Measurements from ENCODE around the gene RGS17.
A peak's percentile ranks its signal among the peaks of the same experiment; 100 is the strongest.

RGS17 gene

DNA sequence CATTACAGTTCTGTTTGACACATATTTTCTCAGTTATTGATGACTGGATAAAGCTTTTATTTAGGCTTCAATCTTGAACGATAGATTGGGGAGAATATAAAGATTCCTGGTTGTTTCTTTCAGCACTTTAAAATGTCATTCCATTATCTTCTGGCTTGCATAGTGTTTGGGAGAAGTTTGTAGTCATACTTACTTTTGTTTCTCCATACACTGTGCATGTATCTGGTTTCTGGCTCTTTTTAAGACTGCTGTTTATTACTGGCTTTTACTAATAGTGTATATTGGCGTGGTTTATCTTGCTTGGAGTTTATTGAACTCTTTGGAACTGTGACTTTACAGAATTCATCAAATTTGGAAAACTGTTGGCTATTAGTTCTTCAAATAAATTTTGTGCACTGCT lies 49.2 kb downstream of the RGS17 start:
- Histone ChIP-seq H3K4me1 (peaks cover 0 to 17% (median under 1%) of the 10 kb centered on the region in 10 experiments; a peak in 8 of 20 replicates), H3K9ac (no peak overlapping the region)

DNA sequence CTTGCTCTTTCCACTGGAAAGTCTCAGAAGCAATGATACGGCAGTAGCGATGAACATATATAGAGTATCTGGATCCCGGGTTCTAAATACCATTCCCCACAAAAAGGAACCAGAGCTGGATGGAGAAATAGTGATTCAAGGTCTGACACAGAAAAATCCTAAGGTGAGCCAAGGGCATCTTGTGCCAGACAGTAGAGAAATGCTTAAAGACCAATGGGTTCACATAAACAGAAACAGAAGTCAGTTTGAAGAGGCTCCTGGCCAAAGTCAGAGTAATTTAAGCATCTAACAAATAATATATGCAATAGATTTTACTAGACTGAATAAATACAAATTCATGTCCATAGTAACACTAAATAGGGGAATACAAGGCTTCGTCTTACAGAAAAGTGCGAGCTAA lies 54.7 kb downstream of the RGS17 start:
- no peaks in the 10 kb centered on the region for H4K20me1 ChIP-seq
- H3K4me2 ChIP-seq: no peak overlapping the region
- no peaks in the 10 kb centered on the region for H3K36me3 ChIP-seq
- no peak overlapping the region for H3K27ac ChIP-seq
- no peak overlapping the region for H3K9ac ChIP-seq
- no peak overlapping the region for H3K4me3 ChIP-seq
- TF ChIP-seq Cebpa-rat (IDR thresholded peaks at IDR 0.05): no peak
- no peaks in the 10 kb centered on the region for H3K27me3 ChIP-seq
- no peaks in the 10 kb centered on the region for H3K9me3 ChIP-seq (replicated peaks in 1 of 11)
- peaks cover 0 to 20% (median 6%) of the 10 kb centered on the region in 10 experiments; a peak in 10 of 20 replicates for H3K4me1 ChIP-seq

More for the DNA sequence above, 49.2 kb downstream of the RGS17 start:
- Histone ChIP-seq H3K9me3 (replicated peaks in 1 of 11) (no peaks in the 10 kb centered on the region), H4K20me1 (no peaks in the 10 kb centered on the region), H3K27me3 (no peaks in the 10 kb centered on the region), H3K4me2 (no peak overlapping the region), H3K4me3 (no peak overlapping the region), H3K27ac (no peak overlapping the region), H3K36me3 (no peaks in the 10 kb centered on the region)
- no peak for TF ChIP-seq Cebpa-rat (IDR thresholded peaks at IDR 0.05)

DNA sequence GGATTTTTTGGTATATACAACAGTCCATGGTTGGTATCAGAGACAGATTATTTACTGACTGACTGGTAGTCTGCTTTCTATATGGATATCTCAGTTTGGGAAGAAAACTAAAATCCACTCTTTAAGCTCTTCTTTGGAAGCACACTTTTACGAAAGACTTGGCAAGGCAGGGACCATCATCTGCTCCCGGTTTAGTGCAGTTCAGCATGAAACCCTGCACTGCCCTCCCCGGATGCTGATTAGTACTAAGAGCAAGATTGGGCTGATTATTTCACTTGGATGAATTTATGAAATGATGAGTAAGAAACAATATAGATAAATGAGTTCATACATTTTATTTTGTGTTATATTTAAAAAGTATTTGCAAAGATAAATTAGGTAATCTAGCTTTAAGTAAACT lies 56.3 kb downstream of the RGS17 start:
- Histone ChIP-seq H3K27ac (peak overlapping the region in 2 of 11 experiments; percentile 36 to 52; a peak in 3 of 22 replicates), H3K4me3 (no peak overlapping the region), H3K9ac (no peak overlapping the region), H3K36me3 (no peaks in the 10 kb centered on the region), H4K20me1 (no peaks in the 10 kb centered on the region), H3K27me3 (no peaks in the 10 kb centered on the region), H3K9me3 (replicated peaks in 1 of 11) (no peaks in the 10 kb centered on the region), H3K4me1 (peaks cover 0 to 20% (median 6%) of the 10 kb centered on the region in 10 experiments; a peak in 10 of 20 replicates), H3K4me2 (peak overlapping the region in 3 of 11 experiments; percentile 37 to 56 (median 52); a peak in 4 of 22 replicates)
- TF ChIP-seq Cebpa-rat (IDR thresholded peaks at IDR 0.05): no peak

- no peak for TF ChIP-seq Cebpa-rat (IDR thresholded peaks at IDR 0.05)
- Histone ChIP-seq H3K9ac (no peak overlapping the region), H3K27ac (peak overlapping the region in 3 of 11 experiments; percentile 36 to 52 (median 42); a peak in 5 of 22 replicates)
These were observed 57.2 kb downstream of the RGS17 start for GRCh38 chr6:153073841-153074240.

GRCh38 chr6:153070756-153071155 lies 60.3 kb downstream of the RGS17 start:
- Histone ChIP-seq H3K27ac (no peak overlapping the region), H3K27me3 (no peaks in the 10 kb centered on the region), H4K20me1 (no peaks in the 10 kb centered on the region), H3K36me3 (no peaks in the 10 kb centered on the region), H3K9me3 (replicated peaks in 1 of 11) (peaks cover 0 to 6% (median 0%) of the 10 kb centered on the region in 11 experiments; a peak in 2 of 22 replicates), H3K4me1 (peaks cover 0 to 20% (median 6%) of the 10 kb centered on the region in 10 experiments; a peak in 10 of 20 replicates), H3K4me2 (no peak overlapping the region), H3K4me3 (no peak overlapping the region), H3K9ac (no peak overlapping the region)
- TF ChIP-seq Cebpa-rat (IDR thresholded peaks at IDR 0.05): no peak

More at GRCh38 chr6:153073841-153074240, 57.2 kb downstream of the RGS17 start:
- Histone ChIP-seq H3K4me3 (no peak overlapping the region), H3K4me1 (peaks cover 0 to 20% (median 6%) of the 10 kb centered on the region in 10 experiments; a peak in 10 of 20 replicates), H3K9me3 (replicated peaks in 1 of 11) (no peaks in the 10 kb centered on the region), H3K4me2 (peak overlapping the region in 7 of 11 experiments; percentile 9 to 60 (median 50); a peak in 10 of 22 replicates), H3K27me3 (no peaks in the 10 kb centered on the region), H3K36me3 (no peaks in the 10 kb centered on the region), H4K20me1 (no peaks in the 10 kb centered on the region)

DNA sequence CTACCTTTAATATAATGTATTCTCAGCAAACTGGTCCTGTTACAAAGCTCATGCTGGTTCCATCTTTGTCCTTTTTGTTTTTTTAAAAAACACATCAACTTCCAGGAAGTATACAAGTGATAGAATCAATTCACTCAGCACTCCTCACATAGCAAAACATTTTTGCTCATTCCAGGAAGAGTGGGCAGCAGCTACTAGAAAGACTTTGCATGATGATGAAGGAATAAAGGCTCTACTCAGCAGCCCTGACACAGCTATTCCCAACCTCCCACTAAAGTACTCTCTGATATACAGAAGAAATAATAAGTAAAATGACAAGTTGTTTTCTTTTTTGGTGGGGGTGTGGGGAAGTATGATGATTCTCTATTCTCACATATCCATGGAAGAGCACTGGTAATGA lies 61.2 kb downstream of the RGS17 start:
- Histone ChIP-seq H3K9ac (no peak overlapping the region), H3K36me3 (no peaks in the 10 kb centered on the region), H4K20me1 (no peaks in the 10 kb centered on the region), H3K9me3 (replicated peaks in 1 of 11) (peaks cover 0 to 6% (median 0%) of the 10 kb centered on the region in 11 experiments; a peak in 2 of 22 replicates), H3K27me3 (no peaks in the 10 kb centered on the region), H3K4me3 (no peak overlapping the region), H3K27ac (no peak overlapping the region), H3K4me1 (peaks cover 0 to 20% (median 6%) of the 10 kb centered on the region in 10 experiments; a peak in 10 of 20 replicates), H3K4me2 (peak overlapping the region in 1 of 11 experiments; percentile 29; a peak in 1 of 22 replicates)
- no peak for TF ChIP-seq Cebpa-rat (IDR thresholded peaks at IDR 0.05)

DNA sequence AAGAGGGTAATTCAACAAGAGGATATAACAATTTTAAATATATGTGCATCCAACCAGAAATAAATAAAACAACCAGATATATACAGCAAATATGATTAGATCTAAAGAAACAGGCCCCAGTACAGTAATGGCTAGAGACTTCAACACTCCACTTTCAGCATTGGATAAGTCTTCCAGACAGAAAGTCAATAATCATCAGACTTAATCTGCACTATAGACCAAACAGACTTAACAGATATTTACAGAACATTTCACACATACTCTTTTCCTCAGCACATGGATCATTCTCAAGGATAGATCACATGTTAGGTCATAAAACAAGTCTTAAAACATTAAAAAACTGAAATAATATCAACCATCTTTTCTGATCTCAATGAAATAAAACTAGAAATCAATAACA lies 65.9 kb downstream of the RGS17 start:
- no peaks in the 10 kb centered on the region for H3K27me3 ChIP-seq
- H3K4me3 ChIP-seq: no peak overlapping the region
- H3K27ac ChIP-seq: no peak overlapping the region
- H3K36me3 ChIP-seq: no peaks in the 10 kb centered on the region
- TF ChIP-seq Cebpa-rat (IDR thresholded peaks at IDR 0.05): no peak
- H3K4me1 ChIP-seq: no peaks in the 10 kb centered on the region; a peak in 2 of 20 replicates
- no peak overlapping the region for H3K9ac ChIP-seq
- H4K20me1 ChIP-seq: no peaks in the 10 kb centered on the region
- no peak overlapping the region for H3K4me2 ChIP-seq
- H3K9me3 ChIP-seq (replicated peaks in 1 of 11): peaks cover 10 to 20% (median 12%) of the 10 kb centered on the region in 11 experiments; a peak in 21 of 22 replicates

- TF ChIP-seq Cebpa-rat (IDR thresholded peaks at IDR 0.05): no peak
- H3K9me3 ChIP-seq (replicated peaks in 1 of 11): peaks cover 10 to 20% (median 12%) of the 10 kb centered on the region in 11 experiments; a peak in 21 of 22 replicates
- no peak overlapping the region for H3K27ac ChIP-seq
- H3K9ac ChIP-seq: no peak overlapping the region
- no peaks in the 10 kb centered on the region for H3K36me3 ChIP-seq
- H4K20me1 ChIP-seq: no peaks in the 10 kb centered on the region
- no peak overlapping the region for H3K4me3 ChIP-seq
- no peaks in the 10 kb centered on the region for H3K27me3 ChIP-seq
- no peaks in the 10 kb centered on the region for H3K4me1 ChIP-seq
- H3K4me2 ChIP-seq: no peak overlapping the region
These were observed 67.1 kb downstream of the RGS17 start for GRCh38 chr6:153063936-153064335.

DNA sequence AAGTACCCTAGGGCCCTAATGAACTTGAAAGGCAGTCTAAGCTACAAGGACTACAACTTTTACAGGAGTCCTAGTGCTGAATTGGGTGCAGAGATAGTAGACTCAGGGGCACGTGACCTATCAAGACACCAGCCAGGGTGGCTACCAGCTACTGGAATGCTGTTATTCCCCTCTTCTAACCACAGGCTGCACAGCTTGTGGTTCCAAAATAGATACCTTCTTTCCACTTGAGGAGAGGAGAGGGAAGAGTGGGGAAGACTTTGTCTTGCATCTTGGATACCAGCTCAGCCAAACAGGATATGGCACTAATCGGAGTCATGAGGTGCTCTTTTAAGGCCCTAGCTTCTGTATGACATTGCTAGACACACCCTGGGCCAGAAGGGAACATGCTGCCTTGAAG lies 68.6 kb downstream of the RGS17 start:
- H3K4me2 ChIP-seq: no peak overlapping the region
- no peak overlapping the region for H3K27ac ChIP-seq
- H3K9ac ChIP-seq: no peak overlapping the region
- no peaks in the 10 kb centered on the region for H3K36me3 ChIP-seq
- H3K4me1 ChIP-seq: no peaks in the 10 kb centered on the region
- H3K27me3 ChIP-seq: no peaks in the 10 kb centered on the region
- H3K4me3 ChIP-seq: no peak overlapping the region
- TF ChIP-seq Cebpa-rat (IDR thresholded peaks at IDR 0.05): no peak
- no peaks in the 10 kb centered on the region for H4K20me1 ChIP-seq
- H3K9me3 ChIP-seq (replicated peaks in 1 of 11): peaks cover 10 to 19% (median 12%) of the 10 kb centered on the region in 11 experiments; a peak in 21 of 22 replicates

DNA sequence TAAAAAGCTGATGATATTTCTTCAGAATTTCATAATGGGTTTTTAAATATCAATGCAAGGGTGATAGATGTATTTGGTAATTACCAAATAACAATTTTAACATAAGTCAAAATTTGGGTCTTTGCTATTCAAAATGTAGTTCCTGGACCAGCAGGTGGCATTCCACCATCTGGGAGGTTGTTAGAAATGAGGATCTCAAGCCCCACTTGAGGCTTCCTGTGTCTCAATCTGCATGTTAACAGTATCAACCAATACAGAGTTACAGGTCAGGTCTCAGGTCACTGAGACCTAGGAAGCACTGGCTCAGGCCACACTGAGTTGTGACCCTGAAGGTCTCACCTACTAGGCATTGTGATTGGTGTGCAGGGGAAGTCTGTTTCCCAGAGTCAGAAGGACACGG lies 71.3 kb downstream of the RGS17 start:
- Histone ChIP-seq H3K4me1 (no peaks in the 10 kb centered on the region), H3K9ac (no peak overlapping the region), H4K20me1 (no peaks in the 10 kb centered on the region), H3K9me3 (replicated peaks in 1 of 11) (peaks cover 10 to 19% (median 12%) of the 10 kb centered on the region in 11 experiments; a peak in 21 of 22 replicates), H3K36me3 (no peaks in the 10 kb centered on the region), H3K27ac (no peak overlapping the region), H3K4me3 (no peak overlapping the region), H3K4me2 (no peak overlapping the region), H3K27me3 (no peaks in the 10 kb centered on the region)
- no peak for TF ChIP-seq Cebpa-rat (IDR thresholded peaks at IDR 0.05)
